Bone marrow (tissue), 2 donors: ENCODE measurements around the gene EIF4E3.

Experiments
- DNase-seq, 2 donors: peaks; one replicate each; lab custom pipeline; 2025; lab: John Stamatoyannopoulos, UW

Gene EIF4E3

DNA sequence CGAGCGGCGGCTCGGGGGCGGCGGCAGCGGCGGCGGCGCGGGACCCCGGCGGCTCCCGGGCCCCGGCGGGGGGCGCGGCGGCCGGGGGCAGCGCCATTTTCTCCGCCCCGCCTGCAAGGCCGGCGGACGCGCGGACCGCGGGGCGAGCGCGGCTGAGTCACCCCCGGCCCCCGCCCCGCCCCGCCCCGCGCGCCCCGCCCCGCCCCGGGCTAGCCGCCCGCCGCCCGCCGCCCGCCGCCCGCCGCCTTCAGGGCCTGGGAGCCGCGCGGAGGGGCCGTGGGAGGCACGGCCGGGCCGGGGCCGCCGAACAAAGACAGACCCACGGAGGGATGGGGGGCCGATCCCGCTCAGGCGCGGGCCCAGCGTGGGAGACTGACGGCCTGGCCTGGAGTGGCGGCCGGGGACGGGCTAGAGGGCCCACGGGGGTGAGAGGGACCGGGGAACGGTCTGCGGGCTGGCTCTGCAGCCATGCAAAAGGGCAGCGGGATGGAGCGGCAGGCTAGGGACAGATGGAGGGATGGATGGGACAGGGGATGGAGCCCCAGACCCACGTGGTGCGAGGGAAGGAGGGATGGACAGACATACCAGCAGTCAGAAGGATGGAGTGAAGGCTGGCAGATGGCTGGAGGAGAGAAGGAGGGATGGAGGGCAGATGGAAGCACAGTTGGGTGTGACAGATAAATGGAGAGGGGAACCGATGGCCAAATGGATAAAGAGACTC lies at the start of gene EIF4E3:
Gene EIF4E3, minus strand, starts transcription at position 132 of the 721 bp plus-strand sequence. Its CDS starts 35 bp downstream, at position 97.
- DNase-seq = peak in 1 of 2 donors; percentile 28

DNA sequence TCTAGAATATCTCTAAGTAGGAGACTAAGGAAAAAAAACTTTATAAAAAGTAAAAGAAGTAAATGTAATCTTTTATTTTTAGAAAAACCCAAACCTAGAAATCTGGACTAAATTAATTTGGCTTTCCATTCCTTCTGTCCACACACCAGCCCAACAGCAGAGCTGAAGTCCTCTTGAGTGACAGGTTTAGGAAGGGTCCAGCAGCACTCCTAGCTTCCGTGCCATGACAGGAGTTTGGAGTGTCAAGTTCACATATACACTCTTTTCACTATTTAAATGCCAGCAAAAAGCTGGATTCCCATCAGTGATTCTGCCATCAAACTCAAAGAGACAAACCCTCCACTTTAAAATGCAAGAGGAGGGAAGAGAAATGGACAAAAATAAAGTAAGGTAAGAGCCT lies 46.7 kb upstream of the EIF4E3 start:
- no peak for DNase-seq

DNA sequence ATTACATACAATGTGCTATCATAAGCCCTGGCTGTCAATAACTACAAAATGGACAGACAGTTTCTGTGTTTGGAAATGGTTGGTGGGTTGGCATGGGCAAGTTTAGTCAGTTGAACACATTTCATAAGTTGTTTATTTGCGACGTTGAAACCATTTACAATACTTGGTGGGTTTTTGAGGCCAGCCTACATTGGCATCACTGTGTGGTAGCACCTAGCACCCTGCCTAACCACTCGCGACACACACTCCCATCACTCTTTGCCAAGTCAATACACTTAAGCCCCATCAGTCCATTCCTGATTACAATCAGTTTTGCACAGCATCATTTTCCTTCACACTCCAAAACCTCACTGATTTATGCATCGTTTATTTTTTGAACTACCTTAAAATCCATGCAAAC lies 45.9 kb upstream of the EIF4E3 start:
- DNase-seq = no peak

DNA sequence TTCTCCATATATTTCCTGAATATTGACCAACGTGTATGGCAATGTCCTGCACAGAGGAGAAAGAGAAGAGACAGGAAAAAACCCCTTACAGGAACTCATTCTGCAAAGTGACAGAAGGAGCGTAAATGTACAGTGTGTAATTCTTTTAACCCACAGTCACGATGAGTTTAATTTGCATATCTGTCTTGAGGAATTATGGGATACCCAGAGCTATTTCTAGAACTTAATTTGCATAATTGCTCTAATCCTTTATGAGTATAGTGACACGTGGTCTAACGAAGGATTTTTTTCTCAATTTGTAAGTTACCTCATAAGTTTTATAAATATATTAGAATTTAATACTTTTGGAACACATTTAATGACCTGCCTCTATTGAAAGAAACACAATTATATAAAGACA lies 38.2 kb upstream of the EIF4E3 start:
- DNase-seq = no peak

DNA sequence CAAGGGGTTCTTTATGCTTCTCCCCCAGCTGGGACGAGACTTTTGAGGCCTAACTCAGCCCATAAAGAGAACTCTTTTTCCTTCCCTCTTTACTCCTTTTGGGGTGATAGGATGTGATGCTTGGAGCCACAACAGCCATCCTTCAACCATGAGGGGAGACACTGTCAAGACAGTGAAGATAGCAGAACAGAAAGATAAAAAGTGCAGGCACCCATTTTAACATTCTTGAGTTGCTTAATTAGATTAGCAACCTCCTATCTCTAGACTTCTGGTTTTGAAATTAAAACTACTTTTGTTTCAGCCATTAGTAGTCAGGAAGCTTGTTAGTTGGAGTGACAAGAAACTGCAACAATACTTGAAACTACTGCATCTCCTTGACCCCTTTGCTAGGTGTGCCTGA lies 34.9 kb upstream of the EIF4E3 start:
- DNase-seq = no peak

DNA sequence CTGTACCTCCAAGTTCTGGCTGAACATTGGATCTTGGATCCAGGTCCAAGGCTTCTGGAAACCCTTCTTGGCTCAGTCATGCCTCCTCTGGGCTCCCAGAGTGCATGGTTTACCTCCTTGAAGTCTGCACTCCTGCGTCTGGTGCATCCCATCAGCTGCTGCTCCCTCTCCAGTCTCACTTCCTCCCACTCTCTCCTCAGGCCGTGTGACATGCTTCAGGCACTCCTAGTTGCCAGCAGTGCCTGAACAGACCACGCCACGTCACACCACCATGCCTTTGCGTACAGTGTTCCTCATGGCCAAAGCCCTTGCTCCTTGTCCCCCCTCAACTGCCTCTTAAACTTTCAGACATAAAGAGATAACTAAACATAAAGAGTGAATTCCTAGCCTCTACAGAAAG lies 34.2 kb upstream of the EIF4E3 start:
- no peak for DNase-seq

DNA sequence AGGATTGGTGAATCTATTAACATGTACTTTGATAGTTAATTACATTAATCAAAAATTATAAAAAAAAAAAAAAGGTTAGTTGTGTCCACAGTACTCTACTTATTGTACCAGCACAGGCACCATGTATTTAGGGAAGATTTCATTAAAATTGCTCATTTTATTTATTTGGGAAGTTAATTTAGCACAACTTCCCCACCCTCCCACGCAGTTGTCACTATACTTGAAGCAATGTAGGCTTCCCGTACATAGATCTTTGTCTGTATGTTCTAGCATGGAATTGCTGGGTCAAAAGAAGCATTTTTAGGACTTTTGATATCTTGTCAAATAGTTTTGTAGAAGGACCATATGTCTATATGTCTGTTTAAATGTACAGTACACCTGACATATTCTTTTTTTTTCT lies 32.9 kb upstream of the EIF4E3 start:
- no peak for DNase-seq

DNA sequence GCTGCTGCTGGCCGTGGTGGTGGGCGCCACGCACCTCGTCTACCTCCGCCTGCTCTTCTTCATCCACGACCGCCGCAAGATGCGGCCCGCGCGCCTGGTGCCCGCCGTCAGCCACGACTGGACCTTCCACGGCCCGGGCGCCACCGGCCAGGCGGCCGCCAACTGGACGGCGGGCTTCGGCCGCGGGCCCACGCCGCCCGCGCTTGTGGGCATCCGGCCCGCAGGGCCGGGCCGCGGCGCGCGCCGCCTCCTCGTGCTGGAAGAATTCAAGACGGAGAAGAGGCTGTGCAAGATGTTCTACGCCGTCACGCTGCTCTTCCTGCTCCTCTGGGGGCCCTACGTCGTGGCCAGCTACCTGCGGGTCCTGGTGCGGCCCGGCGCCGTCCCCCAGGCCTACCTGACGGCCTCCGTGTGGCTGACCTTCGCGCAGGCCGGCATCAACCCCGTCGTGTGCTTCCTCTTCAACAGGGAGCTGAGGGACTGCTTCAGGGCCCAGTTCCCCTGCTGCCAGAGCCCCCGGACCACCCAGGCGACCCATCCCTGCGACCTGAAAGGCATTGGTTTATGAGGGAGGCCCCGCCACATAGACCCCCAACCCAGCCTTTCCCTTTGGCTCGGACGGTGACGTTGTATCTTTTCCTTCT lies 29.5 kb upstream of the EIF4E3 start:
- DNase-seq = no peak

DNA sequence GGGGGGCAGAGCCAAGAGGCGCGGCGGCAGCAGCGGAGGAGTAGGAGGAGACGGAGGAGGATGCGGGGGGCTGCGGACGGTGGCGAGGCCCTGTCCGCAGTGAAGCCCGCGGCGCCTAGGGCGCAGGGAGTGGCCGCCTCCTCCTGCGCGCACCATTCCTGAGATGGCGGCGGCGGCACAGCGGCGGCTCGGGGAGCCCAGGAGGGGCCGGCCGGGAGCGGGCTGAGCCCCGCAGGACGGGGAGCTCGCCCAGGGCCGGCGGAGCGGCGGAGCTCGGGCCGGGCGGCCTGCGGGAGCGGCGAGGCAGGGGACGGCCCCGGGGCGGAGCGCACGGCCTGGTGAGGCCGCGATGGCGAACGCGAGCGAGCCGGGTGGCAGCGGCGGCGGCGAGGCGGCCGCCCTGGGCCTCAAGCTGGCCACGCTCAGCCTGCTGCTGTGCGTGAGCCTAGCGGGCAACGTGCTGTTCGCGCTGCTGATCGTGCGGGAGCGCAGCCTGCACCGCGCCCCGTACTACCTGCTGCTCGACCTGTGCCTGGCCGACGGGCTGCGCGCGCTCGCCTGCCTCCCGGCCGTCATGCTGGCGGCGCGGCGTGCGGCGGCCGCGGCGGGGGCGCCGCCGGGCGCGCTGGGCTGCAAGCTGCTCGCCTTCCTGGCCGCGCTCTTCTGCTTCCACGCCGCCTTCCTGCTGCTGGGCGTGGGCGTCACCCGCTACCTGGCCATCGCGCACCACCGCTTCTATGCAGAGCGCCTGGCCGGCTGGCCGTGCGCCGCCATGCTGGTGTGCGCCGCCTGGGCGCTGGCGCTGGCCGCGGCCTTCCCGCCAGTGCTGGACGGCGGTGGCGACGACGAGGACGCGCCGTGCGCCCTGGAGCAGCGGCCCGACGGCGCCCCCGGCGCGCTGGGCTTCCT lies 28.8 kb upstream of the EIF4E3 start, which contains the start of gene GPR27:
Gene GPR27, plus strand, starts transcription at position 155 of the 909 bp plus-strand sequence. Its CDS starts 195 bp downstream, at position 350.
- peak in 1 of 2 donors; percentile 69 for DNase-seq

DNA sequence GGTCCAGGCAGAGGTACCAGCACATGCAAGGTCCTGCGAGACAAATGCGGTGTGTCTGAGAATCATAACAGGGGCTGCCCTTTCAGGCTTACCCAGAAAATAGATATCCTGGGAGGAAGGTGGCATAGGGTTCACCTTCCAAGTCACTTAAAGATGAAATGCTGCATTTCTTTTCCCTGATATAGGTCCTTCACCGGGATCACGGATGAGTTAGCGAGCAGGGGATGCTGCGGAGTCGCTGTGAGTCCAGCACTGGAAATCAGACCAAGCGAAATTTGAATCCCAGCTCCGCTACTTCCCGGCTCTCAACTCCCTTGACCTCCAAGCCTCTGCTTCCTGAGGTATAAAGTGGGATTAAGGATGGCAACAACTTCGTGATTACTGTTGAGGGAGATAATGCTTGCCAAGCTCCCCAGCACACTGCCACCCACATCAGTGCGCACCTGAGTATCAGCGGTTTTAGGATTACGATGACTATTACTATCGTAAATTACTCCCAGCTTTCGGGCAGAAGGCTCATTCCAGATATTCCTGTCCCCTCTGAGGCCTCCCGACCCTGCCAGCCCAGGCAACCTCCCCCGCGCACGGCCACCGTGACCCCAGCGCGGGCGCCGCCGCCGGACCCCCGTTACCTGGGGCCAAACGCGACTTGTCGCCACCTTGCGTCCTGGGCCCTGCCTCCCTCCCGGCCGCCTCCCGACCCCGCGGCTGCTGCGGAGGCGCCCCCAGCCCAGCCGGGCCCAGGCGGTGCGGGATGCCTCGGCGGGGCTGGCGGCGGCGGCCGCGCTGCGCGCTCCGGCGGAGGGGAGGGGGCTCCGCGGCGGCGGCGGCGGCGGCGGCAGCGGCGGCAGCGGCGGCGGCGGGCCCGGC lies 27.9 kb upstream of the EIF4E3 start:
- no peak for DNase-seq

DNA sequence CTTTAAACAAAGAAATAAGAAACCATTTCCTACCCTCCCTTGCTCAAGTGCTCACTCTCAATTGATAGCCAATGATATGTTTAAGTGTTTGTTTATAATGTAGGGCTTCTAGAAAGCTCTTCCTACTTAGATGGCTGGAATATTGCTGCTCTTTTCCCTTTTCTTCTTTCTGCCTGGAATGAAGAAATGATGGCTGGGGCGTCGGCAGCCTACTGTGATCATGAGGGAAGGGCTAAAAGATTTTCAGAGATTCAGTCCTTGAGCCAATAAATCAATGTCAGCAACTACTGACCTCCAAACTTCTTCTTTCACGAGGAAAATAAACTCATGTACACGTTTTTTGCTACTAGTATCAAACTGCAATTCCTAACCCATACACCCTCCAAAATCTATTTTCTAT lies 26.4 kb upstream of the EIF4E3 start:
- no peak for DNase-seq

DNA sequence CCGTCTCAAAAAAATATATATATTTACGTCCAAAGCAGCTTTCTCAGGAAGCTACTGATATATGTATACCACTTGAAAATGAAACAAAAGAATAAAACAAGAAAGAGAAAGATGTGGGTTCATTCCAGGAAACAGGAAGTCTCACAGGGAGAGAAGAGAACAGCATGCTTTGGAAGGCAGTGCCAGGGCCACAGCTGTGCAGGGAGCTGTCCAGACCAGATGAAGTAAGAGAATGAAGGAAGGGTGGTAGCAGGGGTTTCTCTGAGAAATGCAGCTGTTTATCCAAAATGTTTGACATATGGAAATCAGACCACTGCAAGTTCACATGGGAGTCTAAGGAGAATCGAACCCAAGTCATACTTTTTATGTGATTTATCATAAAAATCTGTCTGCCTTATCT lies 19.5 kb upstream of the EIF4E3 start:
- DNase-seq = peak in 1 of 2 donors; percentile 60

DNA sequence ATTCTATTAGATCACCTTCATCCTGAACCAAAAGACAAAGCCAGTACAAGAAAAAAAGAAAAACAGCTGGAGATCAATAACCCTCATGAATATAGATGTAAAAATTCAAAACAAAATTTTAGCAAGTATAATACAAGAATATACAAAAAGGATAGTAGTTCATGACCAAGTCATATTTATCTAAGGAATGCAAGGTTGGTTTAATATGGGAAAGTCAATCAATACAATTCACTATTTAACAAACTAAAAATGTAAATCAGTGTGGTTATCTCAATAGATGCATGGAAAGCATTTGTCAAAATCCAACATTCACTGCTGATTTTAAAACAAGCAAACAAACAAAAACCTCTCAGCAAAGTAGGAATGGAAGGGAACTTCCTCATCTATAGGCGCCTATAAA lies 17.4 kb upstream of the EIF4E3 start:
- no peak for DNase-seq

DNA sequence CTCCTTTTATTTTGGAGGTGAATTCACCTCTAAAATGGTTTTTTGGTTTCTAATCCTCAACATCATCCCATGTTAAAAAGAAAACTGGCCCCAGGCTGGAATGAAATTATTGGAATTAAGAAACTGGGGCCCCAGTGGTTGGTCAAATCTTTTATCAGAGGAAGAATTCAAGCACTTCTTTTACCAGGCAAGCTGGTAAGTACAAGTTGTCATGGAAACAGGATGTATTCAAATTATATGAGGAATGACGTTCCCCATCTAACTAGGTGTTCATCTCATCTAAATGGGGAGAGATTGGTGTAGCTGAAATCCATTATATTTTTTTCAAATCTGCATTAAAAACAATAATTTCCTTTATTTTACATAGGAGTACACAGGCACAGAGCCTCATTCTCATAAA lies 9.7 kb upstream of the EIF4E3 start:
- DNase-seq = no peak

DNA sequence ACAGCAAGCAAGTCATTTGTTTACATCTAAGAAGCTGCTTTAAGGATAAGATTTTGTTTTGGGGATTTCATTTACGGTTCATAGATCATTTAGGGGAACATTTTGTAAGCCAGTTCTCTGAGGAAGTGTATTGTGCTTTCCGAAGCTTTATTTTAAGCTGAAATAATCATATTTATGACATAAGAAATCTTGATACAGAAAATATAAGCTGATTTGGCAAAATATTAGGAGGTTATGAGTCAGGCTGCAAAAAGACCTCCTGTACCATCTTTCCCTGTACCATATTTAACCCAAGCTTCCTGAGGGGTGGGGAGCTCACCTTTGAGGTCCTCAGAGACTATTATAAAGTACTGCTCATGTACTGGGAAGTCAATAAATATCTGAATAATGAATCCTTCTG lies 8.1 kb upstream of the EIF4E3 start:
- DNase-seq = no peak

DNA sequence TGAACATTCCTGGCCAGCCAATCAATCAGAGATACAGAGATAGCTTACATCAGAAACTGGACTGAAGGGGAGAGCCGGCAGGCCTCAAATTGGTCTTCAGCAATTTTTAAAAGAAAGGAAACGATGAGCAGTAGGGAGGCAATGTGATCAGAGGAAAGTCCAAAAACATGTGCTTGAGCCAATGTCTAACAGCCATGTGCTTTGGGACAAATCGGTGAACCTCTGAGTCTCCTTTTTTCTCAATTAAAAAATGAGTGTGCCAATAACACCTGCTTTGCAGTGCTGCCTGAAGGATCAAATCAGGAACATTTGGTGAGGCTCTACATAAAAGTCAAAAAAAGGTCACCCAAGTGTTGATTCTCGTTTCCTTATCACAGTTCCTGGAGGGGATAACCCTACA lies 7.4 kb upstream of the EIF4E3 start:
- no peak for DNase-seq

DNA sequence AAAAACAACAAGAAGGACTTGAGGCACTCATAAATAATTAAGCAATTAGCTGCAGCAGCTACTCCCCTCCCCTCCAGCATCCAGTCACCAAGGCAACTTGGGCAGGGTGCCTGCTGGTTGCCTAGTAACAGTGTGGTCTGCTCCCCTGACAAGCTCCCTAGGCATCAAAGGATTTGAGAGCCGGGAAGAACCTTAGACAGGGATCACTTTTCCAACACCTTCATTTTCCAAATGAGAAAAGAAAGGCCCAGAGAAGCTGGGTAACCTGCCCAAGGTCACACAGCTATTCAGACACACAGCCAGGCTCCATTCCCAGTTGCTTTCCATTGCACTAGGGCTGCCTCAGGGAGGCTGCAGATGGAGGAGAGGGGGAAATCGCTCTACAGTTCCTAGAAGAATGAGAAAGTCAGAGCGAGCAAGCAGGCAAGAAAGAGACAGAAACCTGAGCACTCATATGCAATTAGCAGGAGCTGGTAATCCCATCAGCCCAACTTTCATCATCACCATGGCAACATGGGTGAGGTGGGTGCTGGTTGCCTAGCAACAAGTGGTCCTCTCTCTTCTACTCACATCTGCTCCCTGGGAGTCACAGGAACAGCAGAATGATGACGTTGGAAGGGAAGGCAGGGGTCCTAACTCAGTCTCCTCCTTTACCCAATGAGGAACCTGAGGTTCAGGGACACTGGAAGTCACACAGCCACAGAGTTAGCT lies 3.6 kb upstream of the EIF4E3 start:
- no peak for DNase-seq

DNA sequence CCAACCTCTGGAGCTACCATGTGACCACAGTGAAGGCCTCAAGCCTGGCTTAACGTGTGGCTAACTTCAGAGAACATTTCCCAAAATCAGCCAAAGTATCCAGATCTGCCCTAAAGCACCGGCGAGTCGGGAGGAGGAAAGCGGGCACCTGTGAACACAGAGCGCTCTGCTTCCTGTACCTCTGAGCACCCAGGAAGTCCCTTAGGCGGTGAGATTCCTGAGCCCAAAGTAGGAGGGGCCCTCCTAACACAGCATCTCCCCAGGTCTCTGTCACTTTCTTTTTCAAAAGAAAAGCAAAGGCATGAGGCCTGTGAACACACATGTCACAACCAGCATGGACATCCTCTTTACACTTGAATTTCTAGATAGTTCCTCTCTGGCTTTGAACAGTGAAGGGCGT lies 944 bp upstream of the EIF4E3 start:
- DNase-seq = no peak

DNA sequence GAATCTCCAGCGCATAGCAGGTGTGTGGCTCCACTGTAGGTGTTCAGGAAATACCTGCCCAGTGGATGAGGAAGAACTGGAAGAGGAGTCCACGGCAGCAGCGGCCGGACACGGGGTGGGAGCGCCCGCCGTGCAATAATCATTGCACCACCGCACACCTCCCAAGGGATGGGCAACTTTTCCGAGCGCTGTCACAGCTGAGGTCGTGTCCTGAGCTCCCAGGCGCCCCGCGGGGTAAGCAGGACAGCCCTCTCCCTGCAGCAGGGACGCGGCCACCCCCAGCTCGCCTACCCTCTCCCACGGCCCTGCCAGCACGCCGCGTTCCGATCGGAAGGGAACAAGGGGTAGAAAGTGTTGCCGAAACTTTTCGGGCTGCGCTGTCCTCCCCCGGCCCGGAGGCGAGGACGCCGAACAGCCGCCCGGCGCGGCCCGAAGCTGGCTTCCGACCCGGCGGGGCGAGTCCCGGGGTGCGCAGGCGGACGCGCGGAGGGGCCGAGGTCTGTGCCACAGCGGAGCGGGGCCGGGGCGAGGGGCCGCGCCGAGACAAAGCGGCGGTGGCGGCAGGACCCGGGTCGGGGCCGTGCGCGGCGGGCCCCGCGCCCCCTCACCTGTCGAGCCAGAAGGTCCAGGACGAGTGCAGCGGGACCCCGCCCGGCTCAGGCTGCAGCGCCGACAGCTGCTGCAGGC lies 475 bp downstream of the EIF4E3 start:
- DNase-seq = peak in 1 of 2 donors; percentile 26

DNA sequence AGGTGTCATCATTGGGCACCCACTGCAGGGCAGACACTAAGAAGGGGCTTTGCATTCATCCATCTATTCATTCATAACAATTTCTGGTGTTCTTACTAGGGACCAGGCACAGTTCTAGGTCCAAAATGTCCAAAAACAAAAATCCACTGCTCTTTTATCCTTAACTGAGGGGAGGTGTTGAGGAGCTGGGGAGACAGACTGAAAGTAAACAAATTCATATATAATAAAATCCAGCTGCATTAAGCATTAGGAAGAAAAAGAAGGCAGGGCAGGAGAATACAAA lies 1.1 kb downstream of the EIF4E3 start:
- DNase-seq = no peak
